Endothelial cell of umbilical vein (primary cell): ENCODE results near the gene FLT4. TPM values are rescaled to one million over a fixed set of nuclear protein-coding genes. Genes with fewer than 3 reads are reported as not detected.

Experiments
- BruUV-seq: library from RNA; stranded (reverse); fragments of 400-500 nt; replicated peaks from 2 replicates; lab custom pipeline; 2021; lab: Mats Ljungman, UMichigan
- CTCF ChIA-PET: fragments of 300-600, 350-600 bp; sonication (Branson Sonifier 250); formaldehyde crosslinking; loops from one replicate; lab custom pipeline; 2021; ENCODE audit warnings: antibody characterized with exemption, inconsistent platforms; lab: Charles Lee
- POLR2A ChIA-PET: fragments of 300-600, 350-600 bp; sonication (Branson Sonifier 250); formaldehyde crosslinking; loops from one replicate; lab custom pipeline; 2021; ENCODE audit warnings: antibody characterized with exemption, inconsistent platforms; lab: Charles Lee
- DNase-seq: peaks from one replicate; pipeline ENCODE4 v3.0.0-alpha.2; 2011; ENCODE audit warnings: low read depth, low spot score
- FAIRE-seq: peaks from 2 replicates; lab custom pipeline; 2011; peaks lifted over from hg19 to GRCh38; lab: Jason Lieb, UNC
- H2AFZ ChIP-seq: 2 replicates; pipeline ENCODE4 v1.6.0; 2012; ENCODE audit warnings: low read depth, low read length, control low read depth, inconsistent platforms
- H3K27ac ChIP-seq: 2 replicates; pipeline ENCODE4 v1.5.1; 2011; ENCODE audit warnings: low read depth, mild to moderate bottlenecking, control low read depth, low read length, moderate library complexity; ENCODE audit not compliant: insufficient read depth
- H3K27me3 ChIP-seq, 2 experiments: 2 replicates each; pipeline versions ENCODE4 v1.6.0 to v1.6.1; 2011; ENCODE audit warnings: low read length in 2 of 2, mixed read lengths in 1 of 2; ENCODE audit not compliant: control insufficient read depth in 2 of 2, insufficient read depth in 2 of 2
- H3K36me3 ChIP-seq, 2 experiments: 2 replicates in 1 of 2; 3 replicates in 1 of 2; pipeline ENCODE4 v1.5.1; 2011; ENCODE audit warnings: low read length in 2 of 2, mild to moderate bottlenecking in 1 of 2, moderate library complexity in 1 of 2; ENCODE audit not compliant: control insufficient read depth in 2 of 2, insufficient read depth in 2 of 2; ENCODE audit errors: extremely low read depth in 1 of 2
- H3K4me1 ChIP-seq: 3 replicates; pipeline ENCODE4 v1.5.1; 2011; ENCODE audit warnings: mild to moderate bottlenecking, low read length; ENCODE audit not compliant: control insufficient read depth, insufficient read depth; ENCODE audit errors: extremely low read depth
- H3K4me2 ChIP-seq: 2 replicates; pipeline ENCODE4 v1.6.1; 2011; ENCODE audit warnings: low read length, control low read depth, mixed read lengths; ENCODE audit not compliant: insufficient read depth
- H3K4me3 ChIP-seq, 3 experiments: fragments of 200-600 bp in 1 of 3; sonication (generic), shearing (Covaris generic) in 1 of 3; replicated peaks in 1 of 3; 2 replicates each; pipeline ENCODE4 v1.5.1; 2011 to 2016; ENCODE audit warnings: control low read depth in 3 of 3, low read length in 3 of 3, mild to moderate bottlenecking in 2 of 3, inconsistent platforms in 1 of 3, low read depth in 1 of 3, moderate library complexity in 1 of 3; ENCODE audit not compliant: insufficient read depth in 1 of 3
- H3K79me2 ChIP-seq: 2 replicates; pipeline ENCODE4 v1.6.0; 2012; ENCODE audit warnings: low read length, inconsistent platforms; ENCODE audit not compliant: control insufficient read depth, insufficient read depth
- H3K9ac ChIP-seq: replicated peaks from 2 replicates; pipeline ENCODE3; 2011; ENCODE audit warnings: low read length, control low read depth; ENCODE audit not compliant: insufficient read depth; ENCODE audit errors: extremely low read depth
- H3K9me1 ChIP-seq: replicated peaks from 3 replicates; pipeline ENCODE4 v1.6.0; 2011; ENCODE audit warnings: mild to moderate bottlenecking, low read length; ENCODE audit not compliant: control insufficient read depth, insufficient read depth; ENCODE audit errors: extremely low read depth
- H3K9me3 ChIP-seq: replicated peaks from 2 replicates; pipeline ENCODE4 v1.5.1; 2012; ENCODE audit warnings: low read length, inconsistent platforms; ENCODE audit not compliant: control insufficient read depth, insufficient read depth
- H4K20me1 ChIP-seq: replicated peaks from 2 replicates; pipeline ENCODE3; 2011; ENCODE audit warnings: mild to moderate bottlenecking, low read length; ENCODE audit not compliant: control insufficient read depth, insufficient read depth; ENCODE audit errors: extremely low read depth
- CTCF ChIP-seq, 2 donors: IDR thresholded peaks; 1 replicate in 1 of 2; 2 replicates in 1 of 2; pipeline ENCODE4 v1.5.1; 2011; ENCODE audit warnings: low read length in 2 of 2, mild to moderate bottlenecking in 2 of 2, moderate library complexity in 2 of 2, control low read depth in 1 of 2, inconsistent platforms in 1 of 2, low read depth in 1 of 2; ENCODE audit not compliant: insufficient read depth in 1 of 2; ENCODE audit errors: extremely low read depth in 1 of 2
- EZH2 ChIP-seq: IDR thresholded peaks from 2 replicates; pipeline ENCODE4 v1.6.1; 2012; ENCODE audit warnings: borderline replicate concordance, low read depth, mild to moderate bottlenecking, moderate library complexity, low read length, inconsistent platforms; ENCODE audit not compliant: severe bottlenecking
- FOS ChIP-seq: IDR thresholded peaks from 2 replicates; pipeline ENCODE4 v1.6.1; 2011; ENCODE audit warnings: mild to moderate bottlenecking, low read length, moderate library complexity, borderline replicate concordance; ENCODE audit not compliant: insufficient read depth
- GATA2 ChIP-seq: IDR thresholded peaks from 2 replicates; pipeline ENCODE4 v1.7.0; 2011; ENCODE audit warnings: low read depth, mild to moderate bottlenecking, moderate library complexity, mixed read lengths, low read length; ENCODE audit not compliant: insufficient read length, insufficient read depth
- JUN ChIP-seq: IDR thresholded peaks from 2 replicates; pipeline ENCODE4 v1.6.1; 2011; ENCODE audit warnings: borderline replicate concordance, low read depth; ENCODE audit not compliant: insufficient read length, insufficient read depth
- MAX ChIP-seq: IDR thresholded peaks from 2 replicates; pipeline ENCODE4 v1.6.1; 2011; ENCODE audit not compliant: insufficient read depth, insufficient read length
- MYC ChIP-seq: IDR thresholded peaks from one replicate; pipeline ENCODE4 v1.6.1; 2011; ENCODE audit warnings: mild to moderate bottlenecking, low read depth, low read length
- POLR2A ChIP-seq: IDR thresholded peaks from 2 replicates; pipeline ENCODE4 v1.6.1; 2012; ENCODE audit warnings: low read depth, mild to moderate bottlenecking, control low read depth, low read length
- POLR2AphosphoS5 ChIP-seq: IDR thresholded peaks from 2 replicates; pipeline ENCODE4 v1.6.1; 2012; ENCODE audit warnings: low read depth, mild to moderate bottlenecking, control low read depth, low read length, moderate library complexity; ENCODE audit not compliant: insufficient read depth
- dilution Hi-C: fragments of 300-500 bp; cut with MboI; formaldehyde crosslinking; loops from one replicate; pipeline ENCODE4 v1.15.0; 2019; ENCODE audit warnings: low sequenced_read_pairs; ENCODE audit not compliant: extremely low pct_ligation_motif_present
- intact Hi-C: fragments of 100-400 bp; cut with micrococcal nuclease; formaldehyde crosslinking; loops from one replicate; pipeline ENCODE4 v1.10.0; 2022
- polyA plus RNA-seq, 4 experiments: library from polyadenylated mRNA; depleted of rRNA in 3 of 4; stranded (reverse) in 3 of 4; unstranded in 1 of 4; fragments of >200 nt; gene quantifications; 2 replicates each; pipeline versions ENCODE4 v1.2.1 to v1.2.3, GENCODE V29; 2011 to 2012; ENCODE audit warnings: missing spikeins in 1 of 4
- total RNA-seq: library from RNA; stranded (reverse); gene quantifications from 2 replicates; pipeline ENCODE4 v1.2.3, GENCODE V29; 2021

FLT4 gene
- total and polyA plus RNA-seq, 2 donors (not counting 3 experiments of a cell fraction or from before 2014, with no cell fraction given): 44.4 to 71.5 TPM

GRCh38 chr5:180647941-180648500 lies 1.4 kb downstream of the FLT4 start:
- H4K20me1 ChIP-seq: no peaks in the 10 kb centered on the region
- no peak for TF ChIP-seq POLR2AphosphoS5
- TF ChIP-seq GATA2: no peak
- no peak for TF ChIP-seq EZH2
- no peak for TF ChIP-seq MYC
- no peak for TF ChIP-seq CTCF (IDR thresholded peaks at IDR 0.05; ENCODE audit: extremely low read depth in 1 of 2, insufficient read depth in 1 of 2, low read depth in 1 of 2, low read length in 2 of 2)
- no peak for TF ChIP-seq JUN
- TF ChIP-seq FOS: no peak
- TF ChIP-seq MAX: no peak
- no peak for TF ChIP-seq POLR2A
- POLR2A ChIA-PET: no interaction called here
- dilution Hi-C loops (no loop called here), intact Hi-C loops (loop anchor here (5.0 to 10.0 kb wide), 3 partner anchors 164 to 353 kb away; partner anchors contain the start of genes GFPT2 and MAPK9)
- H3K4me2 ChIP-seq: no peak overlapping the region
- no peaks in the 10 kb centered on the region for H3K36me3 ChIP-seq
- peak overlapping the region in 1 of 3 experiments; percentile 62 for H3K4me3 ChIP-seq
- CTCF ChIA-PET: interaction anchor here (0.6 to 1.2 kb wide), 3 partner anchors 42 to 319 kb away, joined by 3 to 5 read pairs (median 4); no protein-coding TSS in a partner anchor
- no TSS peak for BruUV-seq
- H3K79me2 ChIP-seq: no peaks in the 10 kb centered on the region
- no peaks in the 10 kb centered on the region for H3K9me3 ChIP-seq
- H3K9ac ChIP-seq: no peak overlapping the region
- no peak for FAIRE-seq
- no peak for DNase-seq
- H3K27me3 ChIP-seq: peaks cover 3 to 13% of the 10 kb centered on the region in 2 experiments
- H2AFZ ChIP-seq: no peak overlapping the region
- H3K9me1 ChIP-seq: no peaks in the 10 kb centered on the region
- no peak overlapping the region for H3K27ac ChIP-seq
- H3K4me1 ChIP-seq: peaks cover 30% of the 10 kb centered on the region
